Stimulated activated naive CD4-positive, alpha-beta T cell (primary cell): ENCODE data around the gene PLXND1.
"Not testable (repeated sequence)": the region's sequence is repeated elsewhere in the genome, so short reads cannot be mapped to it uniquely, and the experiment has no call there.

Experiments
- DNase-seq, 6 experiments: peaks; one replicate each; lab custom pipeline; 2025; lab: John Stamatoyannopoulos, UW

Gene PLXND1

DNA sequence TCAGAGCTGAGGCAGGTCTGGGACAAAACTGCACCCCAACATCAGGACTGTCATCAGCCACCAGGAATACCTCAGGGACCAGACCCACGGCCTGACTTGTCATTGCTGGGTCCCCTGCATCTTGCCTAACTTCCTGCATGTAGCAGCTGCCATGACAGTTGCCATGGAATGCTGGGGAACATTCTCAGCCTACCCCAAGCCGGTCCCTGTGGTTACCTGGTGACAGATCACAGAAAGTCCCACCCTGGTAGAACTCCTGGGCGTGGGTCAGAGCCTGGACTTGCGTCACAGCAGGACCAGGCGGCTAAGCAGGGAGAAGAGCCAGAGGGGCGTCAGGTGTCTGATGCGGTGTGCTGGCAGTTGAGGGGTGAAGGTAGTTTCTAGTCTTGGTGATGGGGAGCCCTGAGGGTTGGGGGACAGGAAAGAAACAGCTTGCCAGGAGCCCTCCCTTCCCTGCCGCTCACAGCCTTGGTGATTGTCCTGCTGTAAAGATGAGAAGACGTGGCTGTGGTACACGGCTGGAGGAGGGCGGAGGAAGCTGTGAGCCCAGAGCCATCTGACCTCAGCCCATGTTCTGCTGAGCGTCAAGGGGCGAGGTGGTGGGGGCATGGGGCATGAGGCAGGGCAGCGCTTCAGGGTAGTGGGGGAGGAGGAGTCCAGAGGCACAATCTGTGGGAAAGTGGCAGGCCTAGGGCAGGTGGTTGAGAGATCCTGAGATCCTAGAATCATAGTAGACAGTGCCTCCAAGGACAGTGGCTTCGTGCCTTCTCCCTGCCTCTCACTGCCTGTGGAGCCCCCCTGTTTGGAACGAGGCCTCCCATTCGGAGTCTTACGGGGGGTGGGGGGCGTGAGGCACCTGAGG is 58.1 kb downstream of the PLXND1 start:
- no peak for DNase-seq

DNA sequence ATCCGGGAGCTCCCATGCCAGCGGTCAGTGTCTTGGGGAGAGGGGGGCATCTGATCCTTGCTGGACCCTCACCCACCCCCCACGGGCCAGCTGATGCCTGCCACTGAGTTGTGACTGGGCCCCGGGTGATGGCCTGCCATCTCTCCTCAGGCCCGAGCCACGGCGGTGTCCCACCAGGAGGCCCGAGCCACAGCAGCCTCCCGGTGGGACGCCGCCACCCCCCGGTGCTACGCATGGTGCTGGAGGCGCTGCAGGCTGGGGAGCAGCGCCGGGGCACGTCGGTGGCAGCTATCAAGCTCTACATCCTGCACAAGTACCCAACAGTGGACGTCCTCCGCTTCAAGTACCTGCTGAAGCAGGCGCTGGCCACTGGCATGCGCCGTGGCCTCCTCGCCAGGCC is 59.2 kb downstream of the PLXND1 start:
- DNase-seq = no peak

DNA sequence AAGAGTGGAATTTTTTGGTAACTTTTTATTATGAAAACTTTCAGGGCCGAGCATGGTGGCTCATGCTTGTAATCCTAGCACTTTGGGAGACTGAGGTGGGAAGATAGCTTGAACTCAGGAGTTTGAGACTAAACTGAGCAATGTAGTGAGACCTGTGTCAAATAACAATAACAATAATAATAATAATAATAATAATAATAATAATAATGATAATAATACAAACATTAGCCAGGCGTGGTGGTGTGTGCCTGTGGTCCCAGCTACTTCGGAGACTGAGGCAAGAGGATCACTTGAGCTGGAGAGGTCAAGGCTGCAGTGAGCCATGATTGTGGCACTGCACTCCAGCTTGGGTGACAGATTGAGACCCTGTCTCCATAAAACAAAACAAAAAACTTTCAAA is 60.5 kb downstream of the PLXND1 start:
- DNase-seq = not testable (repeated sequence)

DNA sequence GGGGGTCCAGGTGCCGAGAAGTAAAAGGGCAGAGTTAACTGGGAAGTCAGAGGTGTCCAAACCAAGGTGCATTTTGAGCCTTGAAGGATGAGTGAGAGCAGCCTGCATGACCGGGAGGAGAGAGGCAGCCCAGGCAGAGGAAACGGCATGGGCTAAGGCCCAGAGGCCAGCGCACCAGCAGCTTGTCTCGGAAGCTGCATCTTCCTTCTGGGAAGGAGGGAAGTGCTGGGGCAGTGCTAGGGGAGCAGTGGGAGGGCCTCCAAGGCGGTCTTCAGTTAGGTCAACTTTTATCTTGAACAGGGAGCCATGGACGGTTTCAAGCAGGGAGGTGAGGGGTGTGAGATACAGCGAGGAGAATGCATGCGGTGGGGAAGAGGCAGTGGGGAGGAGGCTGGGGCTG is 62.5 kb downstream of the PLXND1 start:
- DNase-seq = no peak

DNA sequence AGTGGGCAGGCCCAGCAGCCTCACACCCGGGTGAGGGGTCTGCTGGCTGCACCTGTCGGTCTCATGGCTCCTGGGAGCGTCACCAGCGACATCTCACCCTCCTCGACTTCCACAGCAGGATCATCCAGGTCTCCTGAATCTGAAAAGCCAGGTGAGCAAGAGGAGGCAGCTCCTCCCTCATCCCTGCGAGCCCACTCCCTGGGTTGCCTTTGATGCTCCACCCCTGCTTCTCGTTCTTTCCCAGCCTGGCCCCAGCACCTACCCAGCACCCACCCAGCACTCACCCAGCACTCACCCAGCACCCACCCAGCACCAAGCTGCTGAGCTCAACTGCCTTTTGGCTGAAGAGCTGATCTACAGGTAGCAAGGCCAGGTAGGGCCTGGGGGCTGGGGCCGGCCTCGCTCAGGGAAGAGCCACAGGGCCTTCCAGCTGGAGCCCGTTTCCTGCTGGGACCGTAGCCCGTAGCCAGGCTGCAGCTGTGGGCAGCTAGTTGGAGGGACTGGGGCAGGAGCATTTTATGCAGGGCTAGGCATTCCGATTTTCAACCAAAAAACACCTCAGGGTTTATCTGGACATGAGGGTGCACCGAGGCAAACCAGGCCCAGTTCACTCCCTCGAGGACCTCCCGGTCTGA is 63.2 kb downstream of the PLXND1 start, which contains the start of gene H1-8:
Gene H1-8 (plus strand): TSS at position 20 of the 635 bp plus-strand sequence. CDS start 44 bp downstream, at position 64.
- DNase-seq = no peak

DNA sequence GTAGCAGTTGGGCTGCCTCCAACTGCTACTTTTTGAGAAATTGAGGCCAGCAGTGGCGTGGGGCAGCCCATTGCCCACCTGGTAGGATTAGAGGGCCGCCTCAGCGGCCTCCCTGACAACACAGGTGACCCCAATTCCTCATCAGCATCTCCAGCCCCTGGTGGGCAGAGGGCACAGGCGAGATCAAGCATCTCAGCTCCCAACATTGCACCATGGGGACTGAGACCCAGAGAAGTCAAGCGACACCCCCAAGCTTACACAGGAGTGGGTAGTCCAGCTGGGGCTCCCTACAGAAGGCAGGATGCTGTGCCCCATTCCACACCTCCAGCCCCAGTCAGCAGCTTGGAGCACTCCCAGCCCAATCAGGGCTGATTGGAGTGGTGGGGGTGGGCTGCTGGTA is 63.7 kb downstream of the PLXND1 start:
- DNase-seq = no peak

DNA sequence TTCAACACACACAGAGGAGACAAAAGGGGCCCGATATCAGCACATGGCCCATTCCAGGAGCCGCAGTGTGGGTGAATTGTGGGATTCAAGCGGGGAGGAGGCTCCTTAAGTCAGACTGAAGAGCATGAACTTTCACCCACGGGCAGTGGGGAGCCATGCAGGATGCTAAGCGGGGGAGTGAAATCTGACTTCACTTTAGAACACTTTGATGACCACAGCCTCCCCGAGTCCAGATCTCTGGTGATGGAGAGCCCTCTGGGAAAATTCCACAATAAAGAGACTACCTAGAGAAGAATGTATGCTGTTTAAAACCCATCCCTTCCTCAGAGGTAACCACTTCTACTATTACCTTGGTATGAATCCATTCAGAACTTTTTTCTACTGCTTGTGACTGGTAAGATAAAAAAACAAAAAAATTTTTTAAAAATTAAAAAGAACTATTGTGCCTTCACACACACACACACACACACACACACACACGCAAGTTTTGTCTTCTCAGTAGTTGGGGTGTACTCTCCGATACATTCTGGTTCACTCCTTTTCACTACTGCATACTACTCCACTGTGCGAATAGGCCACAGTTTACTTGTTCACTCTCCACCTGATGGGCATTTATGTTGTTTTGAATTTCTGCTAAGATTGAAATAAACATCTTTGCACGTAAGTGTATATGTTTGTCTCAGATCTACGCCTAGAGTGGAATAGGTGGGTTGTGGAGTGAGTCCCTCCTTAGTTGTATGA is 65.5 kb downstream of the PLXND1 start:
- DNase-seq = no peak

DNA sequence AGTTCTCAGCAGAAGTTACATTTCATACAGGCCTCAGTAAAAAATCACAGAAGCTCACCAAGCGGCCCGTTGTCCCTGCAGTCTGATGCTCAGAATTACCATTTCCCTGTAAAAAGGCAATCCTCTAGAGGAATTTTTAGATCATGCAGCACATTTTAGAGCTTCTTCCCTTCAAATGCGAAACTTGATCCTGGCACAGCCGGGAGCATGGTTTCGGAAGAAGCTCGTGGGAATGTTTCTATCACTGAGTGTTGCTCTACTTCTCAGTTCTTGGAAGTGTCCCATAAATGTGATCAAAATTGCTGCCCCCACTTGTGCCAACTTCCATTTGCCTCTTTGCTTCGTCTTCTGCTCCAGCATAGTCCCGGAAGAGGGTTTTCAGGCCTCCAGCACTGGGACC is 67.3 kb downstream of the PLXND1 start:
- no peak for DNase-seq

DNA sequence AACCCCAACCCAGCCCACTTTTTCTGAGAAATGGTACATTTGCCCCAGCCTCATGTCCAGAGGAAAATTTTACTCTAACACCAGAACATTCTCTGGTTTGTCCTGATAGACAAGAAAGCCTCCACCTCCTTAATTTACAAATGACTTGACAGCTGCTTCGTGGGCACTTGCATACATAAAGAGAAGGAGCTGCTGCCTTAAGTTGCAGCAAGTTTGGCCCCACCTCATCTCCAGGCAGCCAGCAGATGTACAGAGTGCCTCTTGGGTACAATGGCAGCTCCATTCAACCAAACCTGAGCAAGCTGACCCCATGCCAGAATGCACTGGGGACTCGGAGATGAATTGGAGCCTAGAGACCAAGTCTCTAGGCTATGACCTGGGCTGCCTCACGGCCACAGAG is 69.7 kb downstream of the PLXND1 start:
- no peak for DNase-seq

DNA sequence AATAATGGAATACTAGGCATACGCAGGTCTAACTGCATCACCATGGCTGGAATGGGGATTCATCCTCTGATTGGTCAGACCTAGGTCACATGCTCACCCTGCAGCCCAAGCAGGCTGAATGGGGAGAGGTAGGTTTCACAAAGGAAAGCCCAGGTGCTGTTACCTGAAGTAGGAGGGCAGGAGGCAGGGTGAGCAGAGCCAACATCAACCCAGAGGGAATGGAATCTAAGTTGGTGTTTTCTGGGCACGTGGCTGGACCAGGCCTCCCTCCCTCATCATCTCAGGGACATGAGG is 70.2 kb downstream of the PLXND1 start:
- DNase-seq = no peak

DNA sequence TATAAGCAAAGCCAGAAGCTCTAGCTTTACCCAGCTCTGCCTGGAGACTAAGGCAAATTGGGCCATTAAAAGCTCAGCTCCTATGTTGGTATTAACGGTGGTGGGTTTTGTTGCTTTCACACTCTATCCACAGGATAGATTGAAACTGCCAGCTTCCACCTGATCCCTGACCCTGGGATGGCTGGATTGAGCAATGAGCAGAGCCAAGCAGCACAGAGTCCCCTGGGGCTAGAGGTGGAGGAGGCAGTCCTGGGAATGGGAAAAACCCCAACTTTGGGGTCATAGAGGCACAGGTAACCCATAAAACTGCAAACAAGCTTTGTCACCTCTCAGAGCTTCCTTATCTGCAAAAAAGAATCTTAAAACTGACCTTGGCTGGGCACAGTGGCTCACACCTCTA is 71.4 kb downstream of the PLXND1 start:
- DNase-seq = no peak

DNA sequence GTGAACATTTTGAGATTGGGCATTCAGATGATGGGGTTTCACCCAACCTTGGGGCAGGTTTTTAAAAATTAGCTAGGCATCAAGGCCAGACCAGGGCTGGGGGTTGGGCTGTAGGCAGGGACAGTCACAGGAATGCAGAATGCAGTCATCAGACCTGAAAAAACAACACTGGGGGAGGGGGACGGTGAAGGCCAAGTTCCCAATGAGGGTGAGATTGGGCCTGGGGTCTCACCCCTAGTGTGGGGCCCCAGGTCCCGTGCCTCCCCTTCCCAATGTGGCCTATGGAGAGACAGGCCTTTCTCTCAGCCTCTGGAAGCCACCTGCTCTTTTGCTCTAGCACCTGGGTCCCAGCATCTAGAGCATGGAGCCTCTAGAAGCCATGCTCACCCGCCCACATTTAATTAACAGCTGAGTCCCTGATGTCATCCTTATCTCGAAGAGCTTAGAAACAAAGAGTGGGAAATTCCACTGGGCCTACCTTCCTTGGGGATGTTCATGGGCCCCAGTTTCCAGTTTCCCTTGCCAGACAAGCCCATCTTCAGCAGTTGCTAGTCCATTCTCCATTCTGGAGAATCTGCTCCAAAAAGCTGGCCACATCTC is 71.9 kb downstream of the PLXND1 start:
- no peak for DNase-seq

DNA sequence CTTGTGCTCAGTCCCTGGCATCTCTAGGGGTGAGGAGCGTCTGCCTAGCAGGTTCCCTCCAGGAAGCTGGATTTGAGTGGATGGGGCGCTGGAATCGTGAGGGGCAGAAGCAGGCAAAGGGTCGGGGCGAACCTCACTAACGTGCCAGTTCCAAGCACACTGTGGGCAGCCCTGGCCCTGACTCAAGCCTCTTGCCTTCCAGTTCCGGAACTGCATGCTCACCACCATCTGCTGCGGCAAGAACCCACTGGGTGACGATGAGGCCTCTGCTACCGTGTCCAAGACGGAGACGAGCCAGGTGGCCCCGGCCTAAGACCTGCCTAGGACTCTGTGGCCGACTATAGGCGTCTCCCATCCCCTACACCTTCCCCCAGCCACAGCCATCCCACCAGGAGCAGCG is 73.1 kb downstream of the PLXND1 start:
- DNase-seq = no peak

DNA sequence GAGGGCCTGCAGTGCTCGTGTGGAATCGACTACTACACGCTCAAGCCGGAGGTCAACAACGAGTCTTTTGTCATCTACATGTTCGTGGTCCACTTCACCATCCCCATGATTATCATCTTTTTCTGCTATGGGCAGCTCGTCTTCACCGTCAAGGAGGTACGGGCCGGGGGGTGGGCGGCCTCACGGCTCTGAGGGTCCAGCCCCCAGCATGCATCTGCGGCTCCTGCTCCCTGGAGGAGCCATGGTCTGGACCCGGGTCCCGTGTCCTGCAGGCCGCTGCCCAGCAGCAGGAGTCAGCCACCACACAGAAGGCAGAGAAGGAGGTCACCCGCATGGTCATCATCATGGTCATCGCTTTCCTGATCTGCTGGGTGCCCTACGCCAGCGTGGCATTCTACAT is 74.2 kb downstream of the PLXND1 start:
- no peak for DNase-seq

DNA sequence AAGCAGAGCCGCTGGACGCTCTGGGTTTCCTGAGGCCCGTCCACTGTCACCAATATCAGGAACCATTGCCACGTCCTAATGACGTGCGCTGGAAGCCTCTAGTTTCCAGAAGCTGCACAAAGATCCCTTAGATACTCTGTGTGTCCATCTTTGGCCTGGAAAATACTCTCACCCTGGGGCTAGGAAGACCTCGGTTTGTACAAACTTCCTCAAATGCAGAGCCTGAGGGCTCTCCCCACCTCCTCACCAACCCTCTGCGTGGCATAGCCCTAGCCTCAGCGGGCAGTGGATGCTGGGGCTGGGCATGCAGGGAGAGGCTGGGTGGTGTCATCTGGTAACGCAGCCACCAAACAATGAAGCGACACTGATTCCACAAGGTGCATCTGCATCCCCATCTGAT is 74.8 kb downstream of the PLXND1 start:
- no peak for DNase-seq

DNA sequence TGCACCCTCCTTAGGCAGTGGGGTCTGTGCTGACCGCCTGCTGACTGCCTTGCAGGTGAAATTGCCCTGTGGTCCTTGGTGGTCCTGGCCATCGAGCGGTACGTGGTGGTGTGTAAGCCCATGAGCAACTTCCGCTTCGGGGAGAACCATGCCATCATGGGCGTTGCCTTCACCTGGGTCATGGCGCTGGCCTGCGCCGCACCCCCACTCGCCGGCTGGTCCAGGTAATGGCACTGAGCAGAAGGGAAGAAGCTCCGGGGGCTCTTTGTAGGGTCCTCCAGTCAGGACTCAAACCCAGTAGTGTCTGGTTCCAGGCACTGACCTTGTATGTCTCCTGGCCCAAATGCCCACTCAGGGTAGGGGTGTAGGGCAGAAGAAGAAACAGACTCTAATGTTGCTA is 75.7 kb downstream of the PLXND1 start:
- no peak for DNase-seq

DNA sequence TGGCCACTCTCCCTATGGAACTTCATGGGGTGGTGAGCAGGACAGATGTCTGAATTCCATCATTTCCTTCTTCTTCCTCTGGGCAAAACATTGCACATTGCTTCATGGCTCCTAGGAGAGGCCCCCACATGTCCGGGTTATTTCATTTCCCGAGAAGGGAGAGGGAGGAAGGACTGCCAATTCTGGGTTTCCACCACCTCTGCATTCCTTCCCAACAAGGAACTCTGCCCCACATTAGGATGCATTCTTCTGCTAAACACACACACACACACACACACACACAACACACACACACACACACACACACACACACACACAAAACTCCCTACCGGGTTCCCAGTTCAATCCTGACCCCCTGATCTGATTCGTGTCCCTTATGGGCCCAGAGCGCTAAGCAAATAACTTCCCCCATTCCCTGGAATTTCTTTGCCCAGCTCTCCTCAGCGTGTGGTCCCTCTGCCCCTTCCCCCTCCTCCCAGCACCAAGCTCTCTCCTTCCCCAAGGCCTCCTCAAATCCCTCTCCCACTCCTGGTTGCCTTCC is 76.2 kb downstream of the PLXND1 start:
- DNase-seq = no peak

DNA sequence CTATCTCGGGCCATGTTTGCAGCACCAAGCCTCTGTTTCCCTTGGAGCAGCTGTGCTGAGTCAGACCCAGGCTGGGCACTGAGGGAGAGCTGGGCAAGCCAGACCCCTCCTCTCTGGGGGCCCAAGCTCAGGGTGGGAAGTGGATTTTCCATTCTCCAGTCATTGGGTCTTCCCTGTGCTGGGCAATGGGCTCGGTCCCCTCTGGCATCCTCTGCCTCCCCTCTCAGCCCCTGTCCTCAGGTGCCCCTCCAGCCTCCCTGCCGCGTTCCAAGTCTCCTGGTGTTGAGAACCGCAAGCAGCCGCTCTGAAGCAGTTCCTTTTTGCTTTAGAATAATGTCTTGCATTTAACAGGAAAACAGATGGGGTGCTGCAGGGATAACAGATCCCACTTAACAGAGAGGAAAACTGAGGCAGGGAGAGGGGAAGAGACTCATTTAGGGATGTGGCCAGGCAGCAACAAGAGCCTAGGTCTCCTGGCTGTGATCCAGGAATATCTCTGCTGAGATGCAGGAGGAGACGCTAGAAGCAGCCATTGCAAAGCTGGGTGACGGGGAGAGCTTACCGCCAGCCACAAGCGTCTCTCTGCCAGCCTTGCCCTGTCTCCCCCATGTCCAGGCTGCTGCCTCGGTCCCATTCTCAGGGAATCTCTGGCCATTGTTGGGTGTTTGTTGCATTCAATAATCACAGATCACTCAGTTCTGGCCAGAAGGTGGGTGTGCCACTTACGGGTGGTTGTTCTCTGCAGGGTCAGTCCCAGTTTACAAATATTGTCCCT is 76.9 kb downstream of the PLXND1 start:
- no peak for DNase-seq

DNA sequence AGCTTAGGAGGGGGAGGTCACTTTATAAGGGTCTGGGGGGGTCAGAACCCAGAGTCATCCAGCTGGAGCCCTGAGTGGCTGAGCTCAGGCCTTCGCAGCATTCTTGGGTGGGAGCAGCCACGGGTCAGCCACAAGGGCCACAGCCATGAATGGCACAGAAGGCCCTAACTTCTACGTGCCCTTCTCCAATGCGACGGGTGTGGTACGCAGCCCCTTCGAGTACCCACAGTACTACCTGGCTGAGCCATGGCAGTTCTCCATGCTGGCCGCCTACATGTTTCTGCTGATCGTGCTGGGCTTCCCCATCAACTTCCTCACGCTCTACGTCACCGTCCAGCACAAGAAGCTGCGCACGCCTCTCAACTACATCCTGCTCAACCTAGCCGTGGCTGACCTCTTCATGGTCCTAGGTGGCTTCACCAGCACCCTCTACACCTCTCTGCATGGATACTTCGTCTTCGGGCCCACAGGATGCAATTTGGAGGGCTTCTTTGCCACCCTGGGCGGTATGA is 77.8 kb downstream of the PLXND1 start, which contains the start of gene RHO:
Gene RHO (plus strand): TSS at position 51 of the 512 bp plus-strand sequence. CDS start 95 bp downstream, at position 146.
- DNase-seq = no peak

DNA sequence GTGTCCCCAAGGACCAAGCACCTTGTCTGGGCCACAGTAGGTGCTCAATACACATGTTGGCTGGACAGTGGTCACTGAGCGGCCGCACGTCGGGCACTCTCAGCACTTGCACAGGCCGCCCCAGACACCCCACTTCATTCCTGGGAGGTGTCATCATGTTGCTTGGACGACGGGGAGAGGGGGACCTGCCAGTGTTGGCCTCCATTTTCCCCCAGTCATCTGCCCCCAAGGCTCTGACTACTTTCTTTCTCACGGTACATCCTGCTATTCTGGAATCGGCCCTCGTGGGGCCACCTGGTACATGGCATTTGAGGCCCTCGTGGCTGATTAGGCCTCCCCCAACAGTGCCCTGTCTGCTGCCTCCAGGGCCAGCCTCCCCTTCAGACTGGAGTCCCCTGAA is 79.2 kb downstream of the PLXND1 start:
- DNase-seq = no peak
